Measurements from ENCODE around the gene ZNF641. TPM values are rescaled to one million over a fixed set of nuclear protein-coding genes. Genes with fewer than 3 reads are reported as not detected.

Gene ZNF641
- total and polyA plus RNA-seq, 2 of the 13 experiments (the other 11 are each of a cell fraction or from before 2014, with no cell fraction given), result 4.4 to 6.6 TPM

GRCh38 chr12:48339442-48340117 lies 11.1 kb downstream of the ZNF641 start:
- intact Hi-C loops (cut with micrococcal nuclease; ENCODE audit: unreplicated experiment), result no loop called here

More at GRCh38 chr12:48339442-48340117, 11.1 kb downstream of the ZNF641 start:
- no peaks in the 10 kb centered on the region for H4K20me1 ChIP-seq (ENCODE audit: insufficient read depth, low read length)
- BruUV-seq (replicated peaks), result no TSS peak
- peaks cover 2 to 9% of the 10 kb centered on the region in 2 experiments; a peak in 2 of 5 replicates for H3K36me3 ChIP-seq (replicated peaks in 1 of 2; ENCODE audit: control insufficient read depth in 1 of 2, insufficient read depth in 2 of 2, low read length in 2 of 2)
- no peaks in the 10 kb centered on the region for H3K79me2 ChIP-seq (ENCODE audit: insufficient read depth, low read length)
- WGBS (ENCODE audit: low lambda C conversion rate), result 95% methylated on average over 3 of the region's 3 CpGs
- DNase-seq (ENCODE audit: low spot score) (no peak), ATAC-seq (no peak), FAIRE-seq (no peak)
- CTCF ChIA-PET (ENCODE audit: low intra/inter-chr PET ratio, low total read pairs), result no interaction called here
- POLR2A ChIA-PET, result no interaction called here
- TF ChIP-seq ZNF503 (CRISPR knock-in tag; IDR thresholded peaks at IDR 0.05), result no peak
- TF ChIP-seq TCF12 (IDR thresholded peaks at IDR 0.05), result no peak
- no peak for TF ChIP-seq TCF12 (CRISPR knock-in tag; IDR thresholded peaks at IDR 0.05)
- TF ChIP-seq ZMYM2 (CRISPR knock-in tag; IDR thresholded peaks at IDR 0.05), result no peak
- no peak for TF ChIP-seq STAG1 (CRISPR knock-in tag; IDR thresholded peaks at IDR 0.05)
- no peak for TF ChIP-seq ZNF652 (CRISPR knock-in tag; IDR thresholded peaks at IDR 0.05; ENCODE audit: borderline replicate concordance, low read depth)
- TF ChIP-seq SATB2 (CRISPR knock-in tag; IDR thresholded peaks at IDR 0.05), result no peak
- no peaks in the 10 kb centered on the region for H3K9me3 ChIP-seq (ENCODE audit: low read length)
- H3K4me3 ChIP-seq (replicated peaks in 1 of 3; ENCODE audit: insufficient read depth in 1 of 3, low read depth in 2 of 3, low read length in 3 of 3), result no peak overlapping the region
- H3K27ac ChIP-seq (ENCODE audit: extremely low read length, insufficient read depth, low read length), result no peak overlapping the region
- no peak overlapping the region for H3K9ac ChIP-seq (ENCODE audit: insufficient read depth, low read depth, low read length)
- in situ Hi-C loops (cut with HindIII; ENCODE audit: extremely low pct_ligation_motif_present, low pct_unique_long_range_greater_than_20kb), result no loop called here
- H3K27me3 ChIP-seq (ENCODE audit: control insufficient read depth in 1 of 2, insufficient read depth in 2 of 2, low read length in 2 of 2), result no peaks in the 10 kb centered on the region
- no peak overlapping the region for H3K4me2 ChIP-seq (ENCODE audit: low read depth, low read length)
- no peak overlapping the region for H2AFZ ChIP-seq (ENCODE audit: low read length)
- no peaks in the 10 kb centered on the region for H3K4me1 ChIP-seq (ENCODE audit: insufficient read depth, low read length)

Measured in HepG2 (cell line).